ENCODE data around the gene TRIM8. TPM values are rescaled to one million over a fixed set of nuclear protein-coding genes. Genes with fewer than 3 reads are reported as not detected.

TRIM8 gene
- total RNA-seq, 1 experiment from 2014 or later, result 37.0 TPM

DNA sequence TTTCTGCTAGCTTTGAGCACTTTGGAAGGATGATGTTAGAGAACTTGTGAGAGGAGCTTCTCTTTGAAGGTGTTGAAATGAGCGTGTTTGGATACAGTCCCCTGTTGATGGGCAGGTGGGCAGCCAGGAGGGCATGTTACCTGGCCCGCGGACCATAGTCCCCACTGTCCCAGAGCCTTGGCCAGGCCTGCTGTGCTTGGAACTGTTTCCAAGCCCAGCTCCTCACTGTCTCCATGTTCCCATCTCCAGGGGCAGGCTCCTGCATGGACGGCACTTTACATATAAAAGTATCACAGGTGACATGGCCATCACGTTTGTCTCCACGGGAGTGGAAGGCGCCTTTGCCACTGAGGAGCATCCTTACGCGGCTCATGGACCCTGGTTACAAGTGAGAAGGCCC lies 27.2 kb upstream of the TRIM8 start:
- H2BK20ac ChIP-seq (ENCODE audit: low read depth, low read length, poor library complexity, severe bottlenecking), result no peak overlapping the region
- H4K5ac ChIP-seq (ENCODE audit: insufficient read length, low read depth, low read length), result no peak overlapping the region
- no CpG with 5 or more reads among the region's 9 CpGs for WGBS (ENCODE audit: extremely low coverage, insufficient read length, low lambda C conversion rate)
- H4K8ac ChIP-seq (replicated peaks; ENCODE audit: insufficient read length, low read depth, low read length), result no peak overlapping the region
- H3K18ac ChIP-seq (ENCODE audit: insufficient read length, low read depth, low read length), result no peak overlapping the region
- no peaks in the 10 kb centered on the region for H4K20me1 ChIP-seq (ENCODE audit: control insufficient read depth, insufficient read depth, insufficient read length)
- no peaks in the 10 kb centered on the region for H3K79me2 ChIP-seq (ENCODE audit: insufficient read depth, low read length)
- peaks cover 19 to 34% of the 10 kb centered on the region in 2 experiments for H3K4me1 Mint-ChIP-seq
- no peak overlapping the region for H3K4me2 ChIP-seq (ENCODE audit: insufficient read depth, insufficient read length, low read length)
- no peak for DNase-seq
- H2BK15ac ChIP-seq (ENCODE audit: low read depth, low read length), result no peak overlapping the region
- peaks cover 3 to 8% (median 8%) of the 10 kb centered on the region in 3 experiments; a peak in 5 of 7 replicates for H3K36me3 Mint-ChIP-seq (ENCODE audit: insufficient read depth in 1 of 3, low read depth in 3 of 3)
- H3K79me1 ChIP-seq (ENCODE audit: insufficient read depth, low read depth, low read length, poor library complexity, severe bottlenecking), result no peaks in the 10 kb centered on the region
- H3K27ac Mint-ChIP-seq, result no peak overlapping the region; a peak in 2 of 7 replicates
- H3K9me3 Mint-ChIP-seq, result no peaks in the 10 kb centered on the region
- TF ChIP-seq, protein P1, sequence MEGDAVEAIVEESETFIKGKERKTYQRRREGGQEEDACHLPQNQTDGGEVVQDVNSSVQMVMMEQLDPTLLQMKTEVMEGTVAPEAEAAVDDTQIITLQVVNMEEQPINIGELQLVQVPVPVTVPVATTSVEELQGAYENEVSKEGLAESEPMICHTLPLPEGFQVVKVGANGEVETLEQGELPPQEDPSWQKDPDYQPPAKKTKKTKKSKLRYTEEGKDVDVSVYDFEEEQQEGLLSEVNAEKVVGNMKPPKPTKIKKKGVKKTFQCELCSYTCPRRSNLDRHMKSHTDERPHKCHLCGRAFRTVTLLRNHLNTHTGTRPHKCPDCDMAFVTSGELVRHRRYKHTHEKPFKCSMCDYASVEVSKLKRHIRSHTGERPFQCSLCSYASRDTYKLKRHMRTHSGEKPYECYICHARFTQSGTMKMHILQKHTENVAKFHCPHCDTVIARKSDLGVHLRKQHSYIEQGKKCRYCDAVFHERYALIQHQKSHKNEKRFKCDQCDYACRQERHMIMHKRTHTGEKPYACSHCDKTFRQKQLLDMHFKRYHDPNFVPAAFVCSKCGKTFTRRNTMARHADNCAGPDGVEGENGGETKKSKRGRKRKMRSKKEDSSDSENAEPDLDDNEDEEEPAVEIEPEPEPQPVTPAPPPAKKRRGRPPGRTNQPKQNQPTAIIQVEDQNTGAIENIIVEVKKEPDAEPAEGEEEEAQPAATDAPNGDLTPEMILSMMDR (conservative IDR thresholded peaks at IDR 0.05), result no peak
- no peak overlapping the region for H3K14ac ChIP-seq (ENCODE audit: insufficient read depth, low read length)
- no peak overlapping the region for H3K23ac ChIP-seq (ENCODE audit: insufficient read length, low read depth, low read length)
- no peak overlapping the region for H4K91ac ChIP-seq (ENCODE audit: insufficient read length, low read depth, low read length)
- H3K56ac ChIP-seq (ENCODE audit: insufficient read length, low read depth, low read length), result no peak overlapping the region
- H2AFZ ChIP-seq (ENCODE audit: low read length), result no peak overlapping the region
- no peak overlapping the region for H3K4ac ChIP-seq (ENCODE audit: low read depth, low read length)
- no peaks in the 10 kb centered on the region for H3K4me1 ChIP-seq (ENCODE audit: insufficient read depth, low read length)
- H3T11ph ChIP-seq (ENCODE audit: low read length), result no peak overlapping the region
- no peak overlapping the region for H2BK12ac ChIP-seq (ENCODE audit: insufficient read length, low read depth, low read length)
- H3K9me3 ChIP-seq (ENCODE audit: control insufficient read depth, low read depth, low read length), result no peaks in the 10 kb centered on the region
- H3K27ac ChIP-seq (ENCODE audit: insufficient read length, low read depth, low read length), result no peak overlapping the region
- no peak overlapping the region for H2BK5ac ChIP-seq (ENCODE audit: insufficient read length, low read length)
- no peaks in the 10 kb centered on the region for H3K27me3 ChIP-seq (ENCODE audit: insufficient read depth, low read length)
- H3K27me3 Mint-ChIP-seq (ENCODE audit: low read depth), result no peaks in the 10 kb centered on the region
- H3K23me2 ChIP-seq (ENCODE audit: insufficient read length, low read depth, low read length, poor library complexity, severe bottlenecking), result no peaks in the 10 kb centered on the region
- H3K4me3 Mint-ChIP-seq, result no peak overlapping the region; a peak in 1 of 5 replicates
- H2AK5ac ChIP-seq (ENCODE audit: insufficient read length, low read length), result no peak overlapping the region
- no peak overlapping the region for H2BK120ac ChIP-seq (ENCODE audit: low read depth, low read length, poor library complexity, severe bottlenecking)
- no peak overlapping the region for H3K9ac ChIP-seq (ENCODE audit: extremely low read depth, insufficient read length, low read length)

Measured in H9 (cell line).